Measurements from ENCODE around the gene SPTBN4.

SPTBN4 gene

DNA sequence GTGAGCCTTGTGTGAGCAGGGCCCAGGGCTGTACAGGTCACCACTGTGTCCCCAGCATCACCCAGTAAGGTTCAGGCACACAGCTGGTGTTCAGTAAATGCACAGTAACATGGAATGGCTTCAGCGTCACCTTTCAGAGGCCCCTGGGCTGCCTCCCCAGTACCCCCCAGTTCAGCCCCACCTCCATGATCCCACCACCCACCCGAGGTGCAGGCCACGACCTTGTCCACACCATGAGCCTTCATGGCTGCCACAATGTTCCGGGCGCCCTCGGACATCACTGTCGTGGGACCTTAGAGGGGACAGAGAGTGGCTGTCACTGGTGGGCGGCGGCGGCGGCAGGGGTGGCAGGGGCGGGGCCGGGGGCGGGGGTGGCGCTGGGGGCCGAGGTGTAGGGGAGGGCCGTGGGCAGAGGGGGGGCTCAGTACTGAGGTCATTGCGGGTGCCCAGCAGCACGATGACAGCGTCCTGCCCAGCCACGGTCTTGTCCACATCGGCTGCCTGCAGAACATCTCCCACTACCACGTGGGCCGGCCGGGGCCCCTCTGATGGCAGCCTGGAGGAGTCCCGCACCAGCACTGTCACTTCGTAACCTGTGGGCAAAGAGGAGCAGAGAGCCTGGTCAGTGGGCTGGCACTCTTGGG is 8.7 kb upstream of the SPTBN4 start:
- Histone ChIP-seq H3K9me3 (ENCODE audit: insufficient read depth, low read length) (no peaks in the 10 kb centered on the region), H3K9ac (ENCODE audit: low read length) (no peak overlapping the region), H4K20me1 (ENCODE audit: low read depth, low read length) (no peaks in the 10 kb centered on the region), H3K4me2 (ENCODE audit: low read depth, low read length, poor library complexity, severe bottlenecking) (no peak overlapping the region), H3K9me2 (replicated peaks; ENCODE audit: insufficient read depth, low read length) (no peaks in the 10 kb centered on the region), H3K79me2 (ENCODE audit: insufficient read depth, low read length) (no peaks in the 10 kb centered on the region), H3K27me3 (ENCODE audit: low read length) (no peaks in the 10 kb centered on the region), H3K27ac (ENCODE audit: low read depth, low read length) (no peak overlapping the region), H3F3A (ENCODE audit: insufficient read depth) (no peaks in the 10 kb centered on the region), H3K36me3 (ENCODE audit: low read length) (no peaks in the 10 kb centered on the region), H3K4me3 (ENCODE audit: insufficient read depth, low read length, poor library complexity, severe bottlenecking) (no peak overlapping the region), H2AFZ (ENCODE audit: low read depth, low read length, severe bottlenecking) (no peak overlapping the region)
- no peak for TF ChIP-seq EZH2phosphoT487 (conservative IDR thresholded peaks at IDR 0.05; ENCODE audit: low read length)
- TF ChIP-seq, protein P1, sequence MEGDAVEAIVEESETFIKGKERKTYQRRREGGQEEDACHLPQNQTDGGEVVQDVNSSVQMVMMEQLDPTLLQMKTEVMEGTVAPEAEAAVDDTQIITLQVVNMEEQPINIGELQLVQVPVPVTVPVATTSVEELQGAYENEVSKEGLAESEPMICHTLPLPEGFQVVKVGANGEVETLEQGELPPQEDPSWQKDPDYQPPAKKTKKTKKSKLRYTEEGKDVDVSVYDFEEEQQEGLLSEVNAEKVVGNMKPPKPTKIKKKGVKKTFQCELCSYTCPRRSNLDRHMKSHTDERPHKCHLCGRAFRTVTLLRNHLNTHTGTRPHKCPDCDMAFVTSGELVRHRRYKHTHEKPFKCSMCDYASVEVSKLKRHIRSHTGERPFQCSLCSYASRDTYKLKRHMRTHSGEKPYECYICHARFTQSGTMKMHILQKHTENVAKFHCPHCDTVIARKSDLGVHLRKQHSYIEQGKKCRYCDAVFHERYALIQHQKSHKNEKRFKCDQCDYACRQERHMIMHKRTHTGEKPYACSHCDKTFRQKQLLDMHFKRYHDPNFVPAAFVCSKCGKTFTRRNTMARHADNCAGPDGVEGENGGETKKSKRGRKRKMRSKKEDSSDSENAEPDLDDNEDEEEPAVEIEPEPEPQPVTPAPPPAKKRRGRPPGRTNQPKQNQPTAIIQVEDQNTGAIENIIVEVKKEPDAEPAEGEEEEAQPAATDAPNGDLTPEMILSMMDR (IDR thresholded peaks at IDR 0.05; ENCODE audit: insufficient read depth, low read length, poor library complexity, severe bottlenecking) = no peak

DNA sequence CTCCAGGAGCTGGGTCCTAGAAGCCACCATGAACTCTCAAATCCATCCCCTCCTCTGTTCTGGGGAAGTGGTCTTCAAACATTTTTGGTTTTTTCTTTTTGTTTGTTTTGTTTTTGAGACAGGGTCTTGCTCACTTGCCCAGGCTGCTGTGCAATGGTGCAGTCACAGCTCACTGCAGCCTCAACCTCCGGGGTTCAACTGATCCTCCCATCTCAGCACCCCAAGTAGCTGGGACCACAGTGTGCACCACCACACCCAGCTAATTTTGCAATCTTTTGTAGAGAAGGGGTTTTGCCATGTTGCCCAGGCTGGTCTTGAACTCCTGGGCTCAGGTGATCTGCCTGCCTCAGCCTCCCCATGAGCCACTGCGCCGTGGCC is 8.2 kb upstream of the SPTBN4 start:
- Histone ChIP-seq H3K9ac (ENCODE audit: low read length) (no peak overlapping the region), H4K20me1 (ENCODE audit: low read depth, low read length) (no peaks in the 10 kb centered on the region), H3K27me3 (ENCODE audit: low read length) (no peaks in the 10 kb centered on the region), H3K79me2 (ENCODE audit: insufficient read depth, low read length) (no peaks in the 10 kb centered on the region), H2AFZ (ENCODE audit: low read depth, low read length, severe bottlenecking) (no peak overlapping the region), H3K9me3 (ENCODE audit: insufficient read depth, low read length) (no peaks in the 10 kb centered on the region), H3K9me2 (replicated peaks; ENCODE audit: insufficient read depth, low read length) (no peaks in the 10 kb centered on the region), H3K4me2 (ENCODE audit: low read depth, low read length, poor library complexity, severe bottlenecking) (no peak overlapping the region), H3F3A (ENCODE audit: insufficient read depth) (no peaks in the 10 kb centered on the region), H3K36me3 (ENCODE audit: low read length) (no peaks in the 10 kb centered on the region), H3K27ac (ENCODE audit: low read depth, low read length) (no peak overlapping the region), H3K4me3 (ENCODE audit: insufficient read depth, low read length, poor library complexity, severe bottlenecking) (no peak overlapping the region)
- TF ChIP-seq EZH2phosphoT487 (conservative IDR thresholded peaks at IDR 0.05; ENCODE audit: low read length) = no peak
- TF ChIP-seq, protein P1 (IDR thresholded peaks at IDR 0.05; ENCODE audit: insufficient read depth, low read length, poor library complexity, severe bottlenecking) = no peak

DNA sequence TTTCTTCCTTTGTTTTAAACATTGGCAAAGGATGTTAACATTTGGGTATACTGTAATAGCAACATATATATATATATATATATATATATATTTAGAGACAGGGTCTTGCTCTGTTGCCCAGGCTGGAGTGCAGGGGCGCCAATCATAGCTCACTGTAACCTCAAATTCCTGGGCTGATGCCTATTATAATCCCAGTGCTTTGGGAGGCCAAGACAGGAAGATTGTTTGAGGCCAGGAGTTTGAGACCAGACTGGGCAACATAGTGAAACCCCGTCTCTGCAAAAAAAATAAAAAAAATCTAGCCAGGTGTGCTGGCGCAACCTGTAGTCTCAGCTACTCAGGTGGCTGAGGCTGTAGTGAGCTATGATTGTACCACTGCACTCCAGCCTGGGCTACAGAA is 6.6 kb upstream of the SPTBN4 start:
- H3K27me3 ChIP-seq (ENCODE audit: low read length) = no peaks in the 10 kb centered on the region
- H4K20me1 ChIP-seq (ENCODE audit: low read depth, low read length) = no peaks in the 10 kb centered on the region
- no peak overlapping the region for H3K9ac ChIP-seq (ENCODE audit: low read length)
- no peaks in the 10 kb centered on the region for H3F3A ChIP-seq (ENCODE audit: insufficient read depth)
- no peaks in the 10 kb centered on the region for H3K9me3 ChIP-seq (ENCODE audit: insufficient read depth, low read length)
- H3K27ac ChIP-seq (ENCODE audit: low read depth, low read length) = no peak overlapping the region
- H3K36me3 ChIP-seq (ENCODE audit: low read length) = no peaks in the 10 kb centered on the region
- no peak for TF ChIP-seq EZH2phosphoT487 (conservative IDR thresholded peaks at IDR 0.05; ENCODE audit: low read length)
- TF ChIP-seq, protein P1 (IDR thresholded peaks at IDR 0.05; ENCODE audit: insufficient read depth, low read length, poor library complexity, severe bottlenecking) = no peak
- H3K9me2 ChIP-seq (replicated peaks; ENCODE audit: insufficient read depth, low read length) = no peaks in the 10 kb centered on the region
- H2AFZ ChIP-seq (ENCODE audit: low read depth, low read length, severe bottlenecking) = no peak overlapping the region
- H3K79me2 ChIP-seq (ENCODE audit: insufficient read depth, low read length) = no peaks in the 10 kb centered on the region
- H3K4me3 ChIP-seq (ENCODE audit: insufficient read depth, low read length, poor library complexity, severe bottlenecking) = no peak overlapping the region
- H3K4me2 ChIP-seq (ENCODE audit: low read depth, low read length, poor library complexity, severe bottlenecking) = no peak overlapping the region

Data from SU-DHL-6 (cell line).